H54 (cell line): Measurements from ENCODE around the gene ZFTA.
"Not testable (repeated sequence)": the region's sequence is repeated elsewhere in the genome, so short reads cannot be mapped to it uniquely, and the experiment has no call there.

Experiments
- DNase-seq: peaks from one replicate; pipeline ENCODE4 v3.0.0; 2011; ENCODE audit warnings: low spot score, mixed read lengths; ENCODE audit not compliant: insufficient read length
- FAIRE-seq: peaks from 3 replicates; lab custom pipeline; 2011; peaks lifted over from hg19 to GRCh38; lab: Jason Lieb, UNC
- POLR2A ChIP-seq: IDR thresholded peaks from 2 replicates; pipeline ENCODE4 v1.6.1; 2011; ENCODE audit warnings: low read depth, mild to moderate bottlenecking, low read length

The ZFTA gene

GRCh38 chr11:63768237-63769041 lies at the start of gene ZFTA:
Gene ZFTA (minus strand): TSS chr11:63768775. CDS start chr11:63768622, 153 bp downstream.
- peak; percentile 81 for DNase-seq
- no peak for FAIRE-seq
- 0 out of 2 replicates have a peak, but pooled peaks have one; percentile 25 for TF ChIP-seq POLR2A

GRCh38 chr11:63817758-63818498 lies 49.4 kb upstream of the ZFTA start:
- TF ChIP-seq POLR2A, result no peak
- DNase-seq (no peak), FAIRE-seq (no peak)

- DNase-seq (no peak), FAIRE-seq (no peak)
- TF ChIP-seq POLR2A, result no peak
Observed at GRCh38 chr11:63816732-63817131, 48.2 kb upstream of the ZFTA start.

GRCh38 chr11:63816166-63816565 lies 47.6 kb upstream of the ZFTA start:
- TF ChIP-seq POLR2A, result no peak
- FAIRE-seq (no peak), DNase-seq (no peak)

DNA sequence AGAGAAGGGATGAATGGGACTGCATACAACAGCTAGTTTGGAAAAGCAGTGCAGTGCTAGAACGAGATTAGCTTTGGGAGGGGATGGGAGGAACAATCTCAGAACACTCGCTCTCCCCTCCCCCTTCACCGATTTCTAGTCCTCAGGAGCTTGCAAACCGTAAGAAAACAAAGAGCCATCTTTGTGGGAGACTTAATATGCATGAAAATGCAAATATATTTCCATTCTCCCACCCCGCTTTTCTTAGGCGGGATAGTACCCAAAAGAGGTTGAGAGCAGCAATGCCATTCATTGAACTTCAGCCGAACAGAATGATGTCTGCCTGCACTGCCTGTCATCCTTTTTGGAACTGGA lies 45.8 kb upstream of the ZFTA start:
- DNase-seq (no peak), FAIRE-seq (no peak)
- TF ChIP-seq POLR2A, result no peak

- DNase-seq (peak; percentile 36), FAIRE-seq (no peak)
- no peak for TF ChIP-seq POLR2A
Observed at GRCh38 chr11:63813563-63814382, 45.2 kb upstream of the ZFTA start.

DNA sequence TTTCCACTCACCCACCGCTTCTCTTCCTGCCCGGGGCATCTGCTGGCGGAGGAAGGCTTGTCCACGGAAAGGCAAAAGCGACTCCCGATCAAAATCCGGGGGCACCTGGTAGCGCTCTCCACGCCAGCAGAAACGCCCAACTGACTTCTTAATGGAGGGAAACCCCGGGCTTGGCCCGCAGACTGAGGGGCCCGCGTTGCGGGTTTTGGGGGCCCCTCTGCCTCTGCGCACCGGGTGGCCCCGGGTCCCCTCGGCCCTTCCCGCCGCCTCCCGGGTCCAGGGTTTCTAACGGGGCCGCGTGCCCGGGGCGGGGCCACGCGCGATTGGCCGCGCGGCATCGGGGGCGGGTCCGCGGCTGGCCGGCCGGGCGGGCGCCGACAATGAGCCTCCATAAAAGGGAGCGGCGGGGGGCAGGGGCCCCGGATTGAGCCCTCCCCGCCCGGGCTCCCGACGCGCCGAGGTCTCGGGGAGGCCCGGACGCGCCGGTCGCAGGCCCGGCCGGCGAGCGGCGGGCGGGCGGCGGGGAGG lies 44.5 kb upstream of the ZFTA start, which contains the start of gene SPINDOC:
Gene SPINDOC (plus strand): TSS at position 422 of the 528 bp plus-strand sequence. CDS start 231 bp downstream, outside the sequence.
- no peak for FAIRE-seq
- TF ChIP-seq POLR2A, result peak; percentile 89
- DNase-seq, result peak; percentile 89

DNA sequence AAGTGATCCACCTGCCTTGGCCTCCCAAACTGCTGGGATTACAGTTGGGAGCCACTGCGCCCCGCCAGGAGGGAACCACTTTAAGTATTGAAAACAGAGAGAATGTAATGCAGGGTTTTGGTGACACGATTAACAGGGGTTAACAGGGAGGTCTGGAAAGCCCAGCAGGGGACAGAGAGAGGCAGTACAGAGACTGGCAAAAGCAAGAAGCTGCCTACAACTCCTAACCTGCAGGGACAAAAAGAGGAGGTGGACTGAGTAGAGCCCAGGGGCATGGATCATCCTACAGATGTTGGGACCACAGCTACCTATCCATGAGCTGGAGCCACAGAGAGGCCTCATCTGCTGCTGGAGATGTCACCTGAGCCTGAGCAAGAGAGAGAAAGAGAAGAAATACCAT lies 42.9 kb upstream of the ZFTA start:
- no peak for FAIRE-seq
- no peak for DNase-seq
- TF ChIP-seq POLR2A, result no peak

GRCh38 chr11:63810383-63810782 lies 41.8 kb upstream of the ZFTA start:
- not testable (repeated sequence) for FAIRE-seq, DNase-seq

GRCh38 chr11:63805844-63806415 lies 37.4 kb upstream of the ZFTA start:
- no peak for FAIRE-seq
- TF ChIP-seq POLR2A, result no peak
- no peak for DNase-seq

DNA sequence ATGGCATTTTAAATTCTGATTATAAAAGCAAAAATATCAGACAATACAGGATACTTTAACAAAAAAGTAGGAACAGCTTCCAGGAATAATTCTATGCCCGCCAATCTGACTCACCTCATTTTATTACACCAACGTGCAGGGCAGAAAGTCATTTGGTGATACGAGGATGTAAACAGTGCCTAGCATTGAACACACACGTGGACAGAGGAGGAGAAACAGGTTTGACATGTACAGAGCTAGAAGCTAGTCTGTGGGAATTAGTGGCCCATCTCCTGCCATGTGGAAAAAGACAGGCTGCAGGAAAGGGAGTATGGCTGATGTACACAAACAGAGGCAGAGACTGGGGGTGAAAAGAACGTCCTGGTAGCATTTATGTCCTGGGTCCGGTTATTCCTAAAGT lies 35.7 kb upstream of the ZFTA start:
- FAIRE-seq, result no peak
- no peak for TF ChIP-seq POLR2A
- no peak for DNase-seq

GRCh38 chr11:63802637-63803414 lies 34.3 kb upstream of the ZFTA start:
- DNase-seq (peak; percentile 58), FAIRE-seq (no peak)
- TF ChIP-seq POLR2A, result no peak

DNA sequence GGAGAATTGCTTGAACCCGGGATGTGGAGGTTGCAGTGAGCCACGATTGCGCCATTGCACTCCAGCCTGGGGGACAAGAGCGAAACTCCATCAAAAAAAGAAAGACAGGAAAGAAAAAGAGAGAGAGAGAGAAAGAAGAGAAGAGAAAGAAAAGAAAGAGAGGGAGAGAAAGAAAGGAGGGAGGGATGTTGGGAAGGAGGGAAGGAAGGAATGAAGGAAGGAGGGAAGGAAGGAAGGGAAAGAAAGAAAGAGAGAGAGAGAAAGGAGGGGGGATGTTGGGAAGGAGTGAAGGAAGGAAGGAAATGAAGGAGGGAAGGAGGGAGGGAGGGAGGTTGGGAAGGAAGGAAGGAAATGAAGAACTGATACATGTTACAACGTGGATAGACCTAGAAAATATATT lies 32.3 kb upstream of the ZFTA start:
- TF ChIP-seq POLR2A, result no peak
- DNase-seq (no peak), FAIRE-seq (no peak)
